HG03354 (cell line): ENCODE data around the gene ANKRD36B.
"Not testable (repeated sequence)": the region's sequence is repeated elsewhere in the genome, so short reads cannot be mapped to it uniquely, and the experiment has no call there.

Experiments
- ATAC-seq: cut with Tn5 transposase; IDR thresholded peaks from one replicate; pipeline ENCODE4 v1.9.1; 2021; ENCODE audit warnings: mild to moderate bottlenecking; ENCODE audit not compliant: unreplicated experiment, poor library complexity, severe bottlenecking

Gene ANKRD36B

DNA sequence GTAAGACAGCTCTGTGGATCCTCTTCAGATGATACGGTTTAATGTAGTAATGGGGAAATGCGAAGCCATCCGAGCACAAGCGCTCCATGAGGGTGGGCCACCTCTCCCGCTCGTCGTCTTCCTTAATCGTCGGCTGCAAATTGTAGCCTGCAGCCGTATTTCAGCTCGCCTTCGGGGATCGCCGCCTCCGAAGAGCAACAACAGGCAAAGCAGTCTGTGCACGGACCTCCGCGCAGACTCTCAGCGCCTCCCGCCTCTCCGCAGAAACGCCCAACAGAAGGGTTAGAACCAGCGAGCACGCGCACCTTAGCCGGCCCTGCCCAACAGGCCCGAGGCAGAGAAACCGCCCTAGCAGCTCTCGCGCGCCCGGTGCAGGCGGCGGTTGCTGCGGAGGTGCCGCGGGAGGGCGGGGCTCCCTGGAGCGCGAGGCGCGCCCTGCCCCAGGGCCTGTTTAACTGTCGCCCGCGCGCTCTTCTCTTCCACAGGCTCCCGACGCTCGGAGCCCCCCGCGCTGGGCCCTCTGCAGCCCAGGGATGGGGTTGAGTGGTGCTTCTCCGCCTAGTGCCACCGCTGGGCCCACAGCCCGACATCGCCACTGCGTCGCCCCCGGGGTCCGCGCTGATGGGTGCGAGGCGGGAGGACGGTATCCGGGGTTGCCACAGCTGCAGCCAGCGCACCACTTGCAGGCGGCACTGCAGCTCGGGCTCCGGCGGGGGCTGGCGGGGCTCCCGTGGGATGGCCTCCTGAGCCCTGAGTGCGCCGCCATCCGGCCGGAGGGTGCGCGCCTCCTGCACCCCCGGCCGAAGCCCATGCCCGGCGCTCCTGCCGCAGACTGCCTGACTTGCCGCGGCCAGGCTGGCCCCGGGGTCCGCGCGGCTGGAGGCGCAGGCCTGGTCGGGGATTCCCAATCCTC lies at the start of gene ANKRD36B:
Gene ANKRD36B, minus strand, starts transcription at position 280 of the 913 bp plus-strand sequence. Its CDS starts 192 bp downstream, at position 88.
- ATAC-seq = peak; percentile 79

DNA sequence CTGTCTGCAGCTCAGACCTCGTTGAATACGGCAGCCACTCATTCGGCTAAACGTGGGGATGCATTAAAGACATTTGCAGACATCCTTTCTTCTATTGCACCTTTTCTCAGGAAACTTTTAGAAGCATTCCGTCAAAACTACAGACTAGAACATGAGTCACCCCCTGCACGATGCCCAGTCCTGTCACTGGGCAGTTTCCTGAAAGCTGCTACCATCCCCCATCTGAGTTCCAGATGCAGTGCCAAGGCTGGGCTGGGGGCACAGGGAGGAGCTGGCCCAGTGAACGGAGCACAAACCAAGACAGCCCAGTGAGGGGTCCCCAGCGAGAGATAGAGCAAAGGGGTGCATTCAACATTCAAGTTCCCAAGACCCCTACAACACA lies 36.4 kb upstream of the ANKRD36B start:
- not testable (repeated sequence) for ATAC-seq

DNA sequence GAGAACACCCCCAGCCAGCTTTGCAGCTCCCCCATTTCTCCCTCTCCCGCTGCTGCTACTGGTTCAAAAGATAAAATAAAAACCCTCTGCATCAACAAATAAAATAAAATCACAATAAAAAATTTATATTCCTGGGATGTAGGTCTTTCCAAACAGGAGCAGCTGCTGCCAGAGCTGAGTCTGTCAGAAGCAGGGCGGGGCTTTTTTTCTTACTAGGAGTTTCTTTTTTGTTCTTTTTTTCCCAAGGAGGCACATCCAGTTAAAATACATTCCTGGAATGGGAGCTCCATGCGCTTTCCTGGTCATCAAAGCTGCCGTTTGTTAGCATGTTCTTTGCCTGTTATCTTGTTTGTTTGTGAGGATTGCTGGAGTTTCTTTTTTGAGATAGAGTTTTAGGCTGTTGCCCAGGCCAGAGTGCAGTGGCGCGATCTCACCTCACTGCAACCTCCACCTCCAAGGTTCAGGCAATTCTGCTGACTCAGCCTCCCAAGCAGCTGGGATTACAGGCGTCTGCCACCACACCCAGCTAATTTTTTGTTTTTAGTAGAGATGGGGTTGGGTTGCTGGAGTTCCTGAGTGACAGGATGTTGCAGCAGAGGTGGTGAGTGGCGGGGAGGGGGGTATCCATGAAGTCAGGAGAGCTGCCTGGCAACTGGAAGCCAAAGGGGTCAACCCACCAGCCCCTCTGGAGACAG lies 35.8 kb upstream of the ANKRD36B start:
- ATAC-seq = not testable (repeated sequence)

DNA sequence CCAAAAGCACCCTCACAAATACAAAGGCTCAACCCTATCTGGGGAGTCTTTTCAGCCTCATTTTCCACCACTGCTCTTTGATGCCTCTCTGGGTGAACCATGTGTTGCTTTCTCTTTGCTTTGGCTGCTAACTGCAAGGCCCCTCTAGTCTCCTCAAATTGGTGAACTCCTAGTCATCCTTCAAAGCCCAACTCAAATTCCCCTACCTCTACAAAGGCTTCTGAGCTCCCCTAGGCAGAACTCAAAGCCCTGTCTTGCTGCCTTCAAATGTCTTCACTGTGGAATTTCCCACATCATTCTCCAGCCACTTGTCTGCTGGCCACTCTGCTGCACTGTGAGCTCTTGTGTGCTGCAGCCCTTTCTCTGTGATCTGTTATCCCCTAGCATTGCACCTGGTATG lies 33.3 kb upstream of the ANKRD36B start:
- not testable (repeated sequence) for ATAC-seq

DNA sequence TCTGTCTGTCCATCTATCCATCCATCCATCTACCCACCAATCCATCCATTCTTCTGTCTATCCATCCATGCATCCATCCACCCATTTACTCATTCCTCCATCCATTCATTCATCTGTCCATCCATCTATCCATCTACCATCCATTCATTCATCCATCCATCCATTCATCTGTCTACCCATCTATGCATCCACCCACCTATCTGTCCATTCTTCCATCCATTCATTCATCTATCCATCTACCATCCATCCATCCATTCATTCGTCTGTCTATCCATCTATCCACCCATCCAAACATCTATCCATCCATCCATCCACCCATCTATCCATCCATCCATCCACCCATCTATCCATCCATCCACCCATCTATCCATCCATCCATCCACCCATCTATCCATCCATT lies 30.8 kb upstream of the ANKRD36B start:
- ATAC-seq = not testable (repeated sequence)

DNA sequence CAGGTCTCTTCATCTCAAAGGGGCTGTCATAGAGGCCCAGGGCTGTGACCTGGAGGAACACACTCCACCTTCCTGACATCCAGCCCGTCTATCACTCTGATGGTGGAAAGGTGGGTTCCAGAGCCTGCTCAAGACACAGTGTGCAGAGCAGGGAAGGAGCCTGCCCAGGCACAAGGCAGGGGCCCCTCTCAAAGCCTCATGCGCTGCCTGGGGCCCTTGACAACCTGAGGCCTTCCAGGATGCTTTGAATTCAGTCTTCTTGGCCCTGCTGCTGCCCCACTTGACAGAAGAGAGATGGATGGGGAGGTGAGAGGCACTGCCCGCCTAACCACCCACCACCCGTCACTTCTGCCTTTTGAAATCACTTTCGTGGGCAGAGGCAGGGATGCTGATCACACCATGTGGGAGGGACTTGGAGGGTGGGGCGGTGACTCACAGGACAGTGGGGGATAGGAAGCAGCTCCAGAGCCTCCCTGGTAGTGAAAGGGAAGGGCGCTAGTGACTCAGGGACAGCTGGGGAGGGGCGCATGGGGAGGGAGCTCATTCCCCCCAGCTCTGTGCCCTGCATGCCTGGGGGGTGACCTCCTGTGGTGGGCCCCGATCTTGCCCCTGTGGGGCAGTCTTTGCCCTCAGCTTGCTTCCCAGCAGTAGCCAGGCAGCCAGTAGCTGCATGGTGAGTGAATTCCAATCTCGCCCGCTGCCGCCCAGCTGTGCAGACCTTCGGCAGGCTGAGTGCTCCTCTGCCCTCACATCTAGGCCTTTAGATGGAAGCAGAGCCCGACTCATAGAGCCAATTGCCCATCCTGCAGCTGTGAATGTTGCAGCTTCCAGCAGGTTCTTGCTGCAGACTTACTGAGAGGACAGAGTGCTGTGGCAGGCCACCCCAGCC lies 29.5 kb upstream of the ANKRD36B start:
- ATAC-seq = not testable (repeated sequence)

DNA sequence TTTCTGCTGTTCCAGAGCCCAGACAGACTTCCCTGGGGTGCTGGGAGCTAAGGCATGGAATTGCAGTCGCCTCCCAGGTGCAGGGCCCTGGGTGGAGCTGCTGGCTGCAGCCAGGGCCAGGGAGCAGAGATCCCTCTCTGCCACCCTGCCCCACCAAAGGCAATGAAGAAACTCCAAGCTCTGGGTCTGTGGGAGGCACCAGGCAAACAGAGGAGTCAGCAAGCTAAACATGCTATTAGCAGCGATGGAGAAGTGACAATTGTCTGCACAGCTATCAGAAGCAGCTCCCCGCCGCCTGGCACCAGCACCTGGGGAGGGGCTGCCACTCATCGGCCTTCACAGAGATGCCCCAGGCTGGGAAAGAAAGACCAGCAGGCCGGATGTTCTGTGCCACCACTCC lies 28.2 kb upstream of the ANKRD36B start:
- no peak for ATAC-seq

DNA sequence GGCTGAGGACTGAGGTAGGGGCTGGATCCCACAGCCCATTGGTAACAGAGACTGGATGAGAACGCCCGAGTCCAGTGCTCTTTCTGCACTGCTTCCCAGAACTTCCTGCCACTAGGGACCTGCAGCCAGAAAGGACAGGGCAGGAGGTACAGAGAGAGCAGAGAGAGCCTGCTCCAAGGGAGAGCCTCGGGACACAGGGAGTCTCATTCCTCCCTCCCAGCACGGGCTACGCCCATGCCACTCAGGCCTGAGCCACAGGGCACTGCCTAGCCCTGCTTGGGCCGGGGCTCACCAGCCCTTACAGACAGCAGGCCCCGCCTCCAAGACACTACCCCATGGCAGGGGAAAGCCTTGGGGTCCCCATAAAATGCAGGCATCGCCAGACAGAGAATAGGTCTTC lies 26.1 kb upstream of the ANKRD36B start:
- ATAC-seq = not testable (repeated sequence)

DNA sequence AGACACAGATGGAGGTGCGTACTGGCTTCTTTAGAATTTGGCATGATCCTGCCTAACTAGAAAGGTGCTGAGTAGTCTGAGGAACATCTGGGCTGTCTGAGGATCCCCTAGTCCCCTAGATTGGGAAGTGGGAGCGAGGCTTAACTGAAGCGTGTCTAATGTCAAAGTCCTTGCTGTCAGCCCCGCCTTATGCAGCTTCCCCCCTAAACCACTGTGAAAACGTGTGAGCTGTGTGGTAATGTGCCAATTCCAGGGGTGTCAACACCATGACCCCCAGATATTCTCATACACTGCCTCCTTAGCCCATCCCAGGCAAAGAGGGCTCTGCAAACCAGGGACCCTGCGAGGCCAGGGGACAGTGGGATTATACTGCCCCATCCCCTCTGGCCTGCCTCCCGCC lies 22.2 kb upstream of the ANKRD36B start:
- ATAC-seq = not testable (repeated sequence)

DNA sequence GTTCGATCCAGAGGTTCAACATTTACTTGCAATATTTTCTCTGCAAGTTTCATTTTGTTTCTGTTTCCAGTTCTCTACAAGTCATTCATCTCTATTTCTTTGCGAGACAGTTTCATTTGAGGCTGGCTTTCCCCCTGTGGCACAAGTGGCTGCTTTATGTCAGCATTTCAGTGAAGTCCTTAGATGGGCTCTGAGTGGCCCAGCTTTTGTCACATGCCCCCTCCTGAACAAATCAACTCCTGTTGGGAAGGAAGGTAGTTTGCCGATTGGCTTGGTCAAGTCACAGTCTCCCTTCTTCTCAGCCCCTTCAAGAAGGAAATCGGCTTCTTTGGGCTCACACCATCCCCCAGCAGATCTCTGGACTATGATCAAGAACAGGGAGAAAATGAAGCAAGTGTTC lies 19.1 kb upstream of the ANKRD36B start:
- not testable (repeated sequence) for ATAC-seq

DNA sequence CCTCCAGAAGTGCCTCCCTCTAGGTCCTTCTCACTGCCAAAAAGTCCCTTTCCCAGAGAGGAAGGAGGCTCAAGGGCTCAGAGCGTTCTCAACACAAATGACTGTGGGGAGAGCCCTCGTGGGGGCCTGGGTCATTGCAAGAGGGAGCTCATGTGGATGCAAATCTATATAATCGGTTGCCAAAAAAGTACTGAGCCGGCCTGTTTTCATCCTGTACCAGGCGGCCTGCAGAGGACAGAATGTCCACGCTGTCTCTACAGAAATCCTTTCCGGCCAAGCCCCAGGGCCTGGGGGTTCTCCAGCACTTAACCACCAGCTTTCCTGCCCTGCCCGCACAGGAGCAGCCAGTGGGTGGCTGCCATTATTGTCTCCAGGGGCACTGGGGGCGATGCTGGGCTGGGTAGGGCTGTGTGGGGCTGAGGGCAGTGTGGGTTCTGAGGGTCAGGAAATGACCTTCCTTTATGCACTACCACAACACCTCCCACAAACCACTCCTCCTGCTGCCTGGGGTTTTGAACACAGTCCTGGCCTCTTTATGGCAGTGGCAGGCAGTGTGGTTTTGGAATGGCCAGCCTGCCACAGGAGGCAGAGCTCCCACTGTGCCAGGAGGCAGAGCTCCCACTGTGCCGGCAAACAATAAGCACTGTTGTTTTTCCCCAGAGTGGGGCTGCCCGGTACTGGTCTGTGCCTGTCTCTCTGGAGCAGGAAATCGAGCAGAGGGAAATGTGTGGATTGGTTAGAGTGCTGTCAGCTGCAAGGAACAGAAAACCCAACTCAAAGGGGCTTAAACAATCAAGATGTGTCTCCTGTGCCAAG lies 16.1 kb upstream of the ANKRD36B start:
- not testable (repeated sequence) for ATAC-seq

DNA sequence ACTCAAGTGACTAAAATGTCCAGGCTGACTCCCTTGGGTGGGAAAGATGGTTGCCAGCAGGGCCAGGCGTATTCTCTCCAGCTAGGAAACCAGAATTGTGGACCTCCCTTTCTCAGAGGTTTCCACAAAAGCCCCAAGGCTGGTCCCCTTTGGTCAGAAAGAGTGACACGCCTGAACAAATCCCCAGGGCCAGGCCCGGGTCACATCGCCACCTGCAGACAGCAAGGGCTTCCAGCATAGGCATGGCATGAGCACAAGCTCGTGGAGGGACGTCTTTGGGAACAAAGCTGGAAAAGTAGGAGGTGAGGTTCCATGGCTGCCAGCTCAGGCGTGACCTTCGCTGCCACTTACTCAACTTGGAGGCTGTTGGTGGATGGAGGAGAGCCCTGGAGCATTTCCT lies 15.4 kb upstream of the ANKRD36B start:
- not testable (repeated sequence) for ATAC-seq

DNA sequence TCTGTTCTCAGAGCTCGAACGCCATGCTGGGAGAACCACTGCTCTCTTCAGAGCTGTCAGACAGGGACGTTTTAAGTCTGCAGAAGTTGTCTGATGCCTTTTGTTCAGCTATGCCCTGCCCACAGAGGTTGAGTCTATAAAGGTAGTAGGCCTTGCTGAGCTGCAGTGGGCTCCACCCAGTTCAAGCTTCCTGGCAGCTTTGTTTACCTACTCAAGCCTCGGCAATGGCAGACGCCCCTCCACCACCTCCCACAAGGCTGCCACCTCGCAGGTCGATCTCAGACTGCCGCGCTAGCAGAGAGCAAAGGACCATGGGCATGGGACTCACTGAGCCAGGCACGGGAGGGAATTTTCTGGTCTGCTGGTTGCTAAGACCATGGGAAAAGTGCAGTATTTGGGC lies 11.9 kb upstream of the ANKRD36B start:
- not testable (repeated sequence) for ATAC-seq

DNA sequence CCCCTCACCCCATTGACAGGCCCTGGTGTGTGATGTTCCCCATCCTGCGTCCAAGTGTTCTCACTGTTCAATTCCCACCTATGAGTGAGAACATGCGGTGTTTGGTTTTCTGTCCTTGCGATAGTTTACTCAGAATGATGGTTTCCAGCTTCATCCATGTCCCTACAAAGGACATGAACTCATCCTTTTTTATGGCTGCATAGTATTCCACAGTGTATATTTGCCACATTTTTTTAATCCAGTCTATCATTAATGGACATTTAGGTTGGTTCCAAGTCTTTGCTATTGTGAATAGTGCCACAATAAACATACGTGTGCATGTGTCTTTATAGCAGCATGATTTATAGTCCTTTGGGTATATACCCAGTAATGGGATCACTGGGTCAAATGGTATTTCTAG lies 6.5 kb upstream of the ANKRD36B start:
- not testable (repeated sequence) for ATAC-seq

DNA sequence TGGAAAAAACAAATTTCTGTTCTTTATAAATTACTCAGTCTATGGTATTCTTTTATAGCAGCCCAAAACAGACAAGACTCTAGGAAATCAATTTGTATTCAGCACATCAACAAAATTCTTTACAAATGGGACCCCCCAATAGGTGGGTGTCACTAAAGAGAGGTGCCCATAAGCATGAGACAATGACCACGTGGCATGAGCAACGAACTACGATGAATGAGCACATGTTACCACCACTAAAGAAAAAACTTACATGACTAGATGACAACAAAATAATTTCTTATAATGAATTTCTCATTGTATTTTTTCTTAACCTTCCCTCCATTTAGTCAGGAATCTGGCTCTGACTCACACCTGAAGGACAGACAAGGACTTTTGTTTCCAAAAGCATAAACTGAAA lies 3.8 kb upstream of the ANKRD36B start:
- ATAC-seq = not testable (repeated sequence)

DNA sequence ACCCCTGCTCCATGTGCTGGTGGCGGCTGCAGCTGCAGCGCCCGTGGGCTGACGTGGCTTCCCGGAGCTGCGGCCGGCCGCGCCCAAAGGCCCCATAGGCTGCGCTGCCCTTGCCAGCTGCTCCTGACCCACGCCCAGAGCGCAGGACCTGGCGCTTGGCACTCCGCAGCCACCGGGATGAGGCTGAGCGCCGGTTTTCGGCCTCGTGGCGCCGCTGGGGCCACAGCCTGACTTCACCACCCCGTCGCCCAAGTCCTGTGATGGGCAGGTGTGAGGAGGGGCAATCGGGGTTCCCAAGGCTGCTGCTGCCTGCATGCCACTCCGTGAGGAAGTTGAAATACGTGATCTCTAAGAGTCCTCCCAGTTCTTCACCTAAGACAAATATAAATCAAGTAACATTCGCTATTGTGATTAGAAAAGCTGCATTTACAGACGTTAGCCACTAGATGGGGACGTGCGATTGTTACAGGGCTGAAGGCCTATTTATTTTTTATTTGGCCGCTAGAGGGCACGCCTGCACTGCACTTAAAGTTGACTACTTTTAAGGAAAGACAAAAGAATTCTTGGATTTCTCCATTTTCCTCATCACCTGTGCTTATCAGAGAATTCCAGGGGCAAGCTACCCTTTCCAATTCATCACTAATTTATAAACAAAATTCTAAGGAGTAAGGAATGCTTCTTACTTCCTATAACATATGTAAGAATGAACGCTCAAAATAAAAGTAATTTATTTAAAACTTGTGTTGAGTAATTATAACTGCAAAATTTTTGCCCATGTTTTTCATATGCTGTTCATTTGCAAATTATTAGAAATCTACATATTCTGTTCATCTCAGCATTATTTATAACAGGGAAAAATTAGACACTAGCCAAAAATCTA lies 1.1 kb upstream of the ANKRD36B start:
- ATAC-seq = peak; percentile 66

DNA sequence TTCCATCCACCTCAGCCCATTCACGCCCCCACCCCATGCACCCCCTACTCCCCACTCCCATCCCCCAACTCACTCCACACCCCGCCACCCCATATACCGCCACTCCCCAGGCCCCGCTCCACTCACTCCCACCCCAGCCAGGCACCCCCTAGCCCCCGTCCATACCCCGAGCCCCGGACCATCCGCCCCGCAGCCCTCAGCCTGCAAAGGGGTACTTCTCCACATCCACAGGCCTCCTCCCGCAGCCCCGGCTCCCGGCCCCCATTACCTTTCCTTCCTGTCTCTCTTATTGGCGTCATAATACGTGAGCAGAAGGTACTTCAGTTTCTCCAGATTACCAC lies 450 bp downstream of the ANKRD36B start:
- not testable (repeated sequence) for ATAC-seq

DNA sequence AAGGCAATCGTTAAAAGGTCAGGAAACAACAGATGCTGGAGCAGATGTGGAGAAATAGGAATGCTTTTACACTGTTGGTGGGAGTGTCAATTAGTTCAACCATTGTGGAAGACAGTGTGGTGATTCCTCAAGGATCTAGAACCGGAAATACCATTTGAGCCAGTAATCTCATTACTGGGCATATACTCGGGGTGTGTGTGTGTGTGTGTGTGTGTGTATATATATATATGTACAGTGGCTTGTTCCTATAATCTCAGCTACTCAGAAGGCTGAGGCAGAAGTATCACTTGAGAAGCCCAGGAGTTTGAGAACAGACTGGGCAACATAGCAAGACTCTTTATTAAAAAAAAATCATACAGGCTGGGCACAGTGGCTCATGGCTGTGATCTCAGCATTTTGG lies 24.0 kb downstream of the ANKRD36B start:
- not testable (repeated sequence) for ATAC-seq
